ENCODE data around the gene IFT172.

IFT172 gene

DNA sequence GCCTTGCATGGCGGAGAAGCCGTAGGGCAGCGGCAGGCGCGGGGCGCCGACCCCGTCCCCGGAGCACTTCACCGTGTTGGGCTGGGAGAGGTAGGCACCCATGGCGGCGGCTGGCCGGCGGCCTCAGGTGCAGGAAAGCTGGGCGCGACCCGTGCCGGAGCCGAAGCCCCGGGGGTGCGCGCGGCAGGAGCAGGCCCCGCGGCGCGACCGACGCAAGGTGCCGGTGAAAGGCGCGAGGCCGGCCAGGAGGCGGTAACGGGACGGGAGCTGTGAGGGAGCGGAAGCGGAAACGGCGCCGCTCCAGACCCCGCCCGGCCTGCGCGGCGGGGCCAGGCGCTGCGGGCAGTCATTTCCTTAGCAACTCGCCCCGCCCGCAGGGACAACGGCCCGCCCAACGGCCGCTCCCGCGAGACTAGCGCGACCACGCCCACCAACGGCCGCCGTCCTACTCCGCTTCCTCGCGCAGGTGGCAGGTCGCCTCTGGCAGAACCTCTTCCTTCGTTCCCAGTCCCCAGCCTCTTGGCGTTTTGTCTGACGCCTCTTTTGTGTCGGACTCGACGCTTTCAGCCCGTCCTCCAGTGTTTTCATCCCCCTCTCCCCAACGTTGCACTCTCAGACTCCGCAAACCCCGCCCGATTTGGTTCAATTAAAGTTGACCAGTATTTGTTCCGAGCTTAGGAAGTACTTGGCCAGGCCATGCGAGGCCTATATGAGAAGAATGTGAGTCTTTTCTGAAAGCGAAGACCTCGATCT, 80.0 kb downstream of the IFT172 start, which contains the start of gene PPM1G:
PPM1G (minus strand) TSS at position 271 of the 753 bp plus-strand sequence; CDS start at position 102, 169 bp downstream.
- H3K9me3 ChIP-seq (ENCODE audit: control insufficient read depth in 1 of 2, low read length in 2 of 2) = no peaks in the 10 kb centered on the region
- no peaks in the 10 kb centered on the region for H3K27me3 ChIP-seq (ENCODE audit: control insufficient read depth in 1 of 2, insufficient read depth in 2 of 2, low read length in 2 of 2)
- peak within 1 kb of the TSS; percentile 91 to 92 for H3K4me3 ChIP-seq (ENCODE audit: low read depth in 1 of 2, low read length in 2 of 2)
- H3K36me3 ChIP-seq (ENCODE audit: control insufficient read depth in 1 of 2, insufficient read depth in 2 of 2, low read length in 2 of 2) = no peaks in the 10 kb centered on the region
- peak within 1 kb of the TSS; percentile 56 for H3K27ac ChIP-seq (ENCODE audit: low read depth, low read length)
- peaks cover 5 to 15% of the 10 kb centered on the region in 2 donors for H3K4me1 ChIP-seq (ENCODE audit: control insufficient read depth in 1 of 2, insufficient read depth in 2 of 2, low read length in 2 of 2)
- peak within 1 kb of the TSS; percentile 79 to 88 for H3K9ac ChIP-seq (ENCODE audit: low read depth in 1 of 2, low read length in 2 of 2)

DNA sequence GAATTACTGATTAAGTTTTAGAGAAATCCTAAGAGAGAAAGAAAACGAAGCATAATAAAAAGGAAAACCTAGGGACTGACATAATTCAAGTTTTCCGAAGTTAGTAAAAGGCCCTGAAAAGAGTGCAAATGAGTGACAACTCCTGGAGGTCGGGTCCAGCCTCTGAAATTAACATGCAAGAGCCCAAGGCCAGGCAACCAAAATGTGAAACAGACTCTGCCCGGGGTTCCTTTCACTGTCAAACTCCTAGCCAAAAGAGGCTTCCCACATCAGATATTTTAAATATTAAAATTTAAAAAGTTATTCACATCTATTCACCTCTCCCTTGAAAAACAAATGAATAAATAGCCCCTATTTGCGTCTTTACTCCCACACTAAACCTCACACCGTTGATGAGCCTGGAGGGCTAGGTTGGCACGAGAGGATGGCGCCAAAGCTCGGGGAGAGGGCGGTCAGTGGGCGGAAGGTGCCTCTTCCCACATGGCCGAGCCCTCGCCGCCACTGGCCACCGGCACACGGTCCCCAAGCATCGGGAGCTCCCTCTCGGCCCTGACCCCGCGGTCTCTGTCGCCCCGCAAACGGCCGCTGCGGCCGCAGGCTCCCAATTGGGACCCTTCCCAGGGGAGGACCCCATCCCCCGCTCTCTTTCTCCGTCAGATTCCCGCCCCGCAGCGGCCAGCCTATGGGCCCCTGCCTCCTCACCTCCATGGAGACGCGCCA, 80.8 kb downstream of the IFT172 start:
- H3K9ac ChIP-seq (ENCODE audit: low read depth in 1 of 2, low read length in 2 of 2) = peak overlapping the region; percentile 79 to 88
- peak overlapping the region; percentile 56 for H3K27ac ChIP-seq (ENCODE audit: low read depth, low read length)
- no peaks in the 10 kb centered on the region for H3K9me3 ChIP-seq (ENCODE audit: control insufficient read depth in 1 of 2, low read length in 2 of 2)
- peak overlapping the region; percentile 91 to 92 for H3K4me3 ChIP-seq (ENCODE audit: low read depth in 1 of 2, low read length in 2 of 2)
- H3K27me3 ChIP-seq (ENCODE audit: control insufficient read depth in 1 of 2, insufficient read depth in 2 of 2, low read length in 2 of 2) = no peaks in the 10 kb centered on the region
- peaks cover 5 to 15% of the 10 kb centered on the region in 2 donors for H3K4me1 ChIP-seq (ENCODE audit: control insufficient read depth in 1 of 2, insufficient read depth in 2 of 2, low read length in 2 of 2)
- no peaks in the 10 kb centered on the region for H3K36me3 ChIP-seq (ENCODE audit: control insufficient read depth in 1 of 2, insufficient read depth in 2 of 2, low read length in 2 of 2)

GRCh38 chr2:27407798-27408491, 81.6 kb downstream of the IFT172 start:
- Histone ChIP-seq H3K27ac (ENCODE audit: low read depth, low read length) (no peak overlapping the region), H3K4me1 (ENCODE audit: control insufficient read depth in 1 of 2, insufficient read depth in 2 of 2, low read length in 2 of 2) (peaks cover 5 to 15% of the 10 kb centered on the region in 2 donors), H3K27me3 (ENCODE audit: control insufficient read depth in 1 of 2, insufficient read depth in 2 of 2, low read length in 2 of 2) (no peaks in the 10 kb centered on the region), H3K9me3 (ENCODE audit: control insufficient read depth in 1 of 2, low read length in 2 of 2) (no peaks in the 10 kb centered on the region), H3K36me3 (ENCODE audit: control insufficient read depth in 1 of 2, insufficient read depth in 2 of 2, low read length in 2 of 2) (no peaks in the 10 kb centered on the region), H3K4me3 (ENCODE audit: low read depth in 1 of 2, low read length in 2 of 2) (peak overlapping the region; percentile 91 to 92), H3K9ac (ENCODE audit: low read depth in 1 of 2, low read length in 2 of 2) (peak overlapping the region; percentile 71 to 79)

GRCh38 chr2:27400348-27401135, 89.0 kb downstream of the IFT172 start:
- Histone ChIP-seq H3K27ac (ENCODE audit: low read depth, low read length) (no peak overlapping the region), H3K4me1 (ENCODE audit: control insufficient read depth in 1 of 2, insufficient read depth in 2 of 2, low read length in 2 of 2) (no peaks in the 10 kb centered on the region), H3K4me3 (ENCODE audit: low read depth in 1 of 2, low read length in 2 of 2) (no peak overlapping the region), H3K27me3 (ENCODE audit: control insufficient read depth in 1 of 2, insufficient read depth in 2 of 2, low read length in 2 of 2) (no peaks in the 10 kb centered on the region), H3K36me3 (ENCODE audit: control insufficient read depth in 1 of 2, insufficient read depth in 2 of 2, low read length in 2 of 2) (no peaks in the 10 kb centered on the region), H3K9me3 (ENCODE audit: control insufficient read depth in 1 of 2, low read length in 2 of 2) (no peaks in the 10 kb centered on the region), H3K9ac (ENCODE audit: low read depth in 1 of 2, low read length in 2 of 2) (no peak overlapping the region)

DNA sequence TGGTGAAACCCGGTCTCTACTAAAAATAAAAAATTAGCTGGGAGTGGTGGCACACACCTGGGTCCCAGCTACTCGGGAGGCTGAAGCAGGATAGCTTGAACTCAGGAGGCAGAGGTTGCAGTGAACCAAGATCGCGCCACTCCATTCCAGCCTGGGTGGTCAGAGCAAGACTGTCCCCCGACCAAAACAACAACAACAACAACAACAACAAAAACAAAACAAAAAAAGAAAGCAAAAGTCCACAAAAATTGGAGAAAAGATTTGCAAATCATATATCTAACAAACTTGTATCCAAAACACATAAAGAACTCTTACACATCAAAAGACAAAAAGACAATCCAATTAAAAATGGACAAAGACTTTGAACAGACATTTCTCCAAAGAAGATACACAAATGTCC, 90.6 kb downstream of the IFT172 start:
- Histone ChIP-seq H3K36me3 (ENCODE audit: control insufficient read depth in 1 of 2, insufficient read depth in 2 of 2, low read length in 2 of 2) (no peaks in the 10 kb centered on the region), H3K9me3 (ENCODE audit: control insufficient read depth in 1 of 2, low read length in 2 of 2) (no peaks in the 10 kb centered on the region), H3K4me1 (ENCODE audit: control insufficient read depth in 1 of 2, insufficient read depth in 2 of 2, low read length in 2 of 2) (no peaks in the 10 kb centered on the region), H3K9ac (ENCODE audit: low read depth in 1 of 2, low read length in 2 of 2) (no peak overlapping the region), H3K27me3 (ENCODE audit: control insufficient read depth in 1 of 2, insufficient read depth in 2 of 2, low read length in 2 of 2) (no peaks in the 10 kb centered on the region), H3K4me3 (ENCODE audit: low read depth in 1 of 2, low read length in 2 of 2) (no peak overlapping the region), H3K27ac (ENCODE audit: low read depth, low read length) (no peak overlapping the region)
